Body of pancreas (tissue), 4 donors: ENCODE measurements around the gene DENND1A. TPM values are rescaled to one million over a fixed set of nuclear protein-coding genes. Genes with fewer than 3 reads are reported as not detected.

ENCODE experiments used
- ATAC-seq: fragments of 150-250 bp; one replicate; pipeline ENCODE4 v1.9.1; 2016
- DNase-seq, 4 donors: peaks; one replicate each; pipeline ENCODE4 v3.0.0-alpha.2; 2019
- H3K27ac ChIP-seq, 4 donors: fragments of 200-600 bp; sonication (generic); 1 replicate in 3 of 4; 2 replicates in 1 of 4; pipeline versions ENCODE4 v1.5.1 to v1.6.1; 2016 to 2019; ENCODE audit warnings: mild to moderate bottlenecking in 1 of 4, mixed read lengths in 1 of 4, moderate library complexity in 1 of 4
- H3K27me3 ChIP-seq, 2 donors: fragments of 200-600 bp; sonication (generic); one replicate each; pipeline ENCODE4 v1.6.0; 2016; ENCODE audit warnings: mild to moderate bottlenecking in 1 of 2
- H3K36me3 ChIP-seq, 2 donors: fragments of 200-600 bp; sonication (generic); replicated peaks in 1 of 2; 2 replicates each; pipeline ENCODE4 v1.5.1; 2016; ENCODE audit warnings: low read depth in 2 of 2; ENCODE audit not compliant: insufficient read depth in 1 of 2
- H3K4me1 ChIP-seq: fragments of 200-600 bp; sonication (generic); one replicate; pipeline ENCODE4 v1.6.0; 2016
- H3K4me3 ChIP-seq, 2 donors: fragments of 200-600 bp; sonication (generic); 1 replicate in 1 of 2; 2 replicates in 1 of 2; pipeline ENCODE4 v1.5.1; 2016 to 2019
- H3K9me3 ChIP-seq, 3 donors: fragments of 200-600 bp; sonication (generic); 1 replicate in 2 of 3; 2 replicates in 1 of 3; pipeline ENCODE4 v1.5.1; 2016
- CTCF ChIP-seq, 7 experiments: fragments of 450-650 bp in 4 of 7; fragments of 200-600 bp in 3 of 7; sonication (generic) in 3 of 7; IDR thresholded peaks; one replicate each; pipeline ENCODE4 v1.5.1; 2016 to 2019; ENCODE audit warnings: antibody characterized with exemption in 7 of 7
- POLR2A ChIP-seq, 3 donors: fragments of 450-650 bp; IDR thresholded peaks; one replicate each; pipeline ENCODE4 v1.6.1; 2016; ENCODE audit warnings: antibody characterized with exemption in 3 of 3, mild to moderate bottlenecking in 2 of 3
- WGBS, 2 donors: methylation state at CpG; one replicate each; pipeline ENCODE4 v1.1.5; 2017; 5-methylcytosine and 5-hydroxymethylcytosine counted together
- intact Hi-C: fragments of 100-400 bp; cut with DNase I; formaldehyde crosslinking; loops from one replicate; pipeline ENCODE4 v1.15.1; 2023
- total RNA-seq, 2 donors: library from RNA; depleted of rRNA; stranded (reverse); fragments of >200 nt; gene quantifications; one replicate each; pipeline ENCODE4 v1.1.0, GENCODE V29; 2016

Gene DENND1A
- total RNA-seq, 2 donors from 2014 or later = 7.6 to 8.6 TPM

GRCh38 chr9:123663529-123663928 is 266.4 kb downstream of the DENND1A start:
- H3K27ac ChIP-seq = no peak overlapping the region
- no peaks in the 10 kb centered on the region for H3K4me1 ChIP-seq
- intact Hi-C loops = no loop called here
- DNase-seq = no peak
- H3K27me3 ChIP-seq = no peaks in the 10 kb centered on the region
- peaks cover 0 to 14% (median 0%) of the 10 kb centered on the region in 3 donors for H3K9me3 ChIP-seq
- TF ChIP-seq POLR2A (IDR thresholded peaks at IDR 0.05) (no peak), CTCF (IDR thresholded peaks at IDR 0.05) (no peak)
- H3K4me3 ChIP-seq = no peak overlapping the region
- WGBS, 2 donors = 95 to 100% methylated on average over 1 of the region's 1 CpG
- H3K36me3 ChIP-seq = no peaks in the 10 kb centered on the region
- no peak for ATAC-seq

- DNase-seq = no peak
- no peaks in the 10 kb centered on the region for H3K4me1 ChIP-seq
- no peak for ATAC-seq
- WGBS, 2 donors = 92 to 96% methylated on average over 8 of the region's 8 CpGs
- no peaks in the 10 kb centered on the region for H3K27me3 ChIP-seq
- no peak for TF ChIP-seq CTCF (IDR thresholded peaks at IDR 0.05)
- TF ChIP-seq POLR2A (IDR thresholded peaks at IDR 0.05) = no peak
- H3K27ac ChIP-seq = no peak overlapping the region
- intact Hi-C loops = no loop called here
- no peak overlapping the region for H3K4me3 ChIP-seq
- peaks cover 0 to 14% (median 0%) of the 10 kb centered on the region in 3 donors for H3K9me3 ChIP-seq
- H3K36me3 ChIP-seq = no peaks in the 10 kb centered on the region
Measured at GRCh38 chr9:123662057-123662776, 267.7 kb downstream of the DENND1A start.

- Histone ChIP-seq H3K4me3 (no peak overlapping the region), H3K4me1 (no peaks in the 10 kb centered on the region), H3K27me3 (no peaks in the 10 kb centered on the region), H3K36me3 (no peaks in the 10 kb centered on the region), H3K9me3 (peaks cover 0 to 14% (median 0%) of the 10 kb centered on the region in 3 donors), H3K27ac (no peak overlapping the region)
- DNase-seq (no peak), ATAC-seq (no peak)
- intact Hi-C loops = no loop called here
- 89 to 92% methylated on average over 9 of the region's 9 CpGs for WGBS, 2 donors
- TF ChIP-seq CTCF (IDR thresholded peaks at IDR 0.05) = no peak
- TF ChIP-seq POLR2A (IDR thresholded peaks at IDR 0.05) = no peak
Measured at GRCh38 chr9:123660691-123661466, 269.0 kb downstream of the DENND1A start.

GRCh38 chr9:123659358-123659757 is 270.6 kb downstream of the DENND1A start:
- TF ChIP-seq CTCF (IDR thresholded peaks at IDR 0.05) (no peak), POLR2A (IDR thresholded peaks at IDR 0.05) (no peak)
- 82 to 91% methylated on average over 1 of the region's 1 CpG for WGBS, 2 donors
- H3K27me3 ChIP-seq = no peaks in the 10 kb centered on the region
- no peak overlapping the region for H3K27ac ChIP-seq
- H3K9me3 ChIP-seq = peaks cover 0 to 10% (median 0%) of the 10 kb centered on the region in 3 donors
- intact Hi-C loops = no loop called here
- ATAC-seq = no peak
- H3K36me3 ChIP-seq = no peaks in the 10 kb centered on the region
- H3K4me3 ChIP-seq = no peak overlapping the region
- DNase-seq = no peak
- no peaks in the 10 kb centered on the region for H3K4me1 ChIP-seq
